HG03060 (cell line): Measurements from ENCODE around the gene COMP.

ENCODE experiments used
- ATAC-seq: cut with Tn5 transposase; IDR thresholded peaks from one replicate; pipeline ENCODE4 v1.9.1; 2021; ENCODE audit warnings: low read depth, moderate number of reproducible peaks; ENCODE audit not compliant: unreplicated experiment

The COMP gene

DNA sequence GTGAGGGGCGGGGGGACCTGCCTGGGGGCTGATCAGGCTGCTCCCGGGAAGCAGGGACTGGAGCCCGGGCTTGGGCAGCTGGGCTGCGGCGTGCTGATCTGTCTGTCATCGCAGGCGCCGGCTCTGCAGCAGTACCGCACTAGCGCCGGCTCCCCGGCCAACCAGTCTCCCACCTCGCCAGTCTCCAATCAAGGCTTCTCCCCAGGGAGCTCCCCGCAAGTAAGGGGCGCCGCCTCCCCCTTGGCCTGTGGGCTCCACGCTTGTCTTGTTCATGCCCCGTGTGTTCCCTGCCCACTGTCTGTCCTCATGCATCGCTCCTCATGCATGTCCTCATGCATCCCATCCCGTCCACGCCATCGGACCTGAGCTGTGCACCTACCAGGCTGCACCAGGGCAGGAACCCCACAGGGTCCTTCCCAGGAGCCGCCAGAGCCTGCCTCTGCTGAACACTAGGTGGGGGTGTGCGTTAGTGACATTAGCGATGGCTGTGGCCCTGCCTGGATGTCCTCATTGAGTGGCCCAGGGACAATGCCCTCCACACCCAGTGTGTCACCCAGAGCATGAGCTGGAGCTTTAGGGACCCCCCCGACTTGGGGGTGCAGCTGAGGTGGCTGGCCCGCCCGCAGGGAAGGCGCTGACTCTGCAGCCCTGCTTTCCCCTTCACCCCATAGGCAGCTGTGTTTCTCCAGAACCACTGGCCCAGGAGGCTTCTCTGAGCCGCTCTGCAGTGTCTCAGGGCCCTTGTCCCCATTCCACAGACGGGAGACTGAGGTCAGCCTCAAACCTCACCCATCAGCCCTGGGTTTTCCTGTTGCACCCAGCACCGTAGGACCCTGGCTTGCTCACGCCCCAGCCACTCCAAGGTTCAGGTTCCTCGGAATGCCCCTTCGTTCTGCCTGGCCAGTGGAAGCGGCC is 19.5 kb downstream of the COMP start:
- no peak for ATAC-seq

DNA sequence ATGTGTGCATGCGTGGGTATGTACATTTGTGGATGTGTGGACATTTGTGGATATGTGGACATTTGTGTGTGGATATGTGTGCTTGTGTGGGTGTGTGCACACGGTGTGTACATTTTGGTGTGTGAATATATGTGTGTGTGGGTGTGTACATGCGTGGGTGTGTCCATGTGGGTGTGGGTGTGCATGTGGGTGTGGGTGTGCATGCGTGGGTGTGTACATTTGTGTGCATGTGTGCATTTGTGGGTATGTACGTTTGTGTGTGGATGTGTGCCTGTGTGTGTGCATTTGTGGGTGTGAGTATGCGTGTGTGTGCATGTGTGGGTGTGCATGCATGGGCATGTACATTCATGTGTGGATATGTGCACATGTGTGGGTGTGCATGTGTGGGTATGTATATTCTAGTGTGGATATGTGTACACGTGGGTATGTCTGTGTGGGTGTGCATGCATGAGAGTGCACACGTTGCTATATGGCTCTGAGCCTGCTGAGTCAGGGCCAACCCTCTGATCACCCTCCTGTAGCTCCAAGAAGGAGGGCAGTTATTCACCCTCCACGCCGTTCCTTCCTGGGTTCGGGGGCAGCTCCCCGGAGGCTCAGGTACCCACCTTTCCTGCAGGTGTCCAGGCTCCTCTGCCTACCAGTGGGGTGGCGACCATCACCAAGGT is 20.3 kb downstream of the COMP start:
- no peak for ATAC-seq

DNA sequence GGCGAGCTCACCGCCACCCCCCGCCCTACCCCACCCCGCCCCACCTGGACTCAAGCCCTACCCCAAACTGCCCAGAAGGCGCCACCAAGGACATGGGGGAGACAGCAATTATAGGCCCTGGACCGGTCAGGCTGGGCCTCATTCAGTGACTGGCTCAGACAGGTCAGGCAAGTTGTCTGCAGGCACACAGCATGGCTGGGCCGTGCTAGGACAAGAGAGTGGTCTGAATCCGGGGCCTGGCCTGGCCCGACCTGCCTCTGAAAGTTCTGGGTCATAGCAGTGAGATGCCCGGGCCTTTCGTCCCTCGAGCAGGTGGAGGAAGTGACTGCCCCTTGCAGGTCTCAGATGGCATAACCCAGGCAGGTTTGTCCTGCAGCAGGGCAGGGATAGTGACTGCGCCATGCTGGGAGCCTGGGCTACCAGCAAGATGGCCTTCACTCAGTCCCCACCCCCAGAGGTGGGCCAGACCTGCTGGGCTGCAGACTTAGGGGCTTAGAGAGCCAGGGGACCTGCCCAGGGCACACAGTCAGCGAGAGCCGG is 21.0 kb downstream of the COMP start:
- no peak for ATAC-seq

DNA sequence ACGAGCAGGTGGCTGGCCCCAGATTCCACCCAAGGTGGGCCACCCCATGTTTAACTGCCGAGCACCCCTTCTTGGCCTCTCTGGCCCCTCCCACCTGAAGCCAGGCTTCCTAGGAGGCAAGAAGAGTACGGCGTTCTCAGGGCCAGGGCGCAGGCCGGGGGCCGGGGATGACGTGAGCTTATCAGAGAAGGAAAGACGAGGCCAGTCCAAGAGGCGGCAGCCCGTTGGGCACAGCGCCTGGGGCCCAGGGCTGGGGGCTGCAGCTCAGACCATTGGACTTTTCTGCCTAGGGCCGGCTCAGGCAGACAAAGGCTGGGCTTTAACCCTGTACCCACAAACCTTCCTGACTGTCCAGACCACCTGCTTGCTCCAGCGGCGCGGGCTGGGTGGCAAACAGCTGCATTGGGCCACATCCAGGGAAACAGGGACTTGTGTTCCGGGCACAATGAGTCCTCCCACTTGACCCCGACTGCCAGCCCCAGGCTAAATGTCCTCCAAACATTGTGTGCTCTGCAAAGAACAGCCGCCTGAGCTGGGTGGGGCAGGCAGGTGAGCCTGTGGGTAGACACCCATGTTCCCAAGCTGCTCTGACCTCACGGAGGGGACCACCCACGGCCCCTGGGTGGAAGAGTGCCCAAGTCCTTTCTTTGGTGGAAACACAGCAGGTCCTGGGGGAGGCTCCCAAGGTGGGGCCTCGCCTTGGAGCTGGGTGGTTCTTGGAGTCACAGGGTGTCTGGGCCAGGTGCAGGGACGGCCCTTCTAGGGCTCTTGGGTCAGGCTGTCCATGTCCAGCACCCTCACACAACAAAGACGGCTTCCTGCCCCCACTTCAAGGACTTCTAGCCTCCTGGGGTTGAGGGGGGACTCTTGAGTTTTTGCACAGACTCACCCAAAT is 21.9 kb downstream of the COMP start:
- ATAC-seq: no peak

DNA sequence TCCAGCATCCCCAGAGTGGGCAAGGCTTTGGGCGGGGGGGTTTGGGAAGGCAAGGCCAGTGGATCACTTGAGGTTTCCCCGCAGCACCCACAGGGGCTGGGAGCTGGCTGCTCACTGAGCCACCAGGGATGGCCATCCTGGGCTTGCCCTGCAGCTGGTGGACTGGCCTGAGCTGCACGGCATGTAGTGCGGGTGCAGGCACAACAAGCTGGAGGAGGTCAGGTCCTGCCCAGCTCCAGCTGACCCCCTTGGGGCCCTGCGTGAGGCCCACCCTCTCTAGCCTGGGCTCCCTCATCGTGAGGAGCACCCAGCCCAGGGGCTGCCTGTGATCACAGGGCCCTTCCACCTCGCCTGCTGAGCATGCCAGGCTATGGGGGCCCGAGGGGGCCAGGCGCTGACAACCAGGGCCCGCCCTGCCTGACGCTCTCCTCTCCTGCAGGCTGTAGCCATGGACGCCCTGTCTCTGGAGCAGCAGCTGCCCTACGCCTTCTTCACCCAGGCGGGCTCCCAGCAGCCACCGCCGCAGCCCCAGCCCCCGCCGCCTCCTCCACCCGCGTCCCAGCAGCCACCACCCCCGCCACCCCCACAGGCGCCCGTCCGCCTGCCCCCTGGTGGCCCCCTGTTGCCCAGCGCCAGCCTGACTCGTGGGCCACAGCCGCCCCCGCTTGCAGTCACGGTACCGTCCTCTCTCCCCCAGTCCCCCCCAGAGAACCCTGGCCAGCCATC is 22.9 kb downstream of the COMP start:
- ATAC-seq: no peak

DNA sequence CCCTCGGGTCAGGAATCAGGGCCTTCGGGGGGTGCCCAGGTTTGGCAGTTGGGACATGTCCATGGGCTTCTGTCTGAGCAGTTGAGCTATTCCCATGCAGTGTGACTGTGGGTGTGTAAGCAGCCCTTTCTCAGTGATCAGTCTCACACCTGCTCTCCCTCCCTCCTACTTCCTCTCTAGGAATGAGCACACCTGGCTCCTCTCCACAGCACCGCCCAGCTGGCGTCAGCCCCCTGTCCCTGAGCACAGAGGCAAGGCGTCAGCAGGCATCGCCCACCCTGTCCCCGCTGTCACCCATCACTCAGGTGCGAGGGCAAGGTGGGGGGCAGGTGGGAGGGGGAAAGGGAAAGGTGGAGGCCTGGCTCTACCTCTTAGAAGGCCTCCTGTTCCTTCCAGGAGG is 25.9 kb downstream of the COMP start:
- ATAC-seq: no peak

DNA sequence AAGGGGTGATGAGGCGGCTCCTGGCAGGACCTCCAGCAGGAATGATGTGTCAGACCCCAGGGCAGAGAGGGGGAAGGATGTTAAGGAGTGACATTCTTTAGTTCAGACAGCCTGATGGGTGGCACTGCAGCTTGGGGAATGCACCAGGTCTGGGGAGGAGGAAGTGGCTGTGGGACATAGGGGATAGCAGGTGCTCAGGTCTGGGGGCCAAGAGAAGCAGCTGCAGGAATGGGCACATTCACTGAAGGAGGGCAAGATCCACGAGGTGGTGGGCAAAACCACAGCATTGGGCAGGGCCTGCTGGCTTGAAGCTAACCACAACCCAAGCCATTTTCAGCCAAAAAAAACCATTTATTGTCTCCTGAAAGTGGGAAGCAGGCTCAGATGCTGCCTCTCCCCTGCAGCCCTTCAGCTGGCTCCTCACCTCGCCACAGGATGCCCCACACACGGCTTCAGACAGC is 26.5 kb downstream of the COMP start:
- no peak for ATAC-seq

DNA sequence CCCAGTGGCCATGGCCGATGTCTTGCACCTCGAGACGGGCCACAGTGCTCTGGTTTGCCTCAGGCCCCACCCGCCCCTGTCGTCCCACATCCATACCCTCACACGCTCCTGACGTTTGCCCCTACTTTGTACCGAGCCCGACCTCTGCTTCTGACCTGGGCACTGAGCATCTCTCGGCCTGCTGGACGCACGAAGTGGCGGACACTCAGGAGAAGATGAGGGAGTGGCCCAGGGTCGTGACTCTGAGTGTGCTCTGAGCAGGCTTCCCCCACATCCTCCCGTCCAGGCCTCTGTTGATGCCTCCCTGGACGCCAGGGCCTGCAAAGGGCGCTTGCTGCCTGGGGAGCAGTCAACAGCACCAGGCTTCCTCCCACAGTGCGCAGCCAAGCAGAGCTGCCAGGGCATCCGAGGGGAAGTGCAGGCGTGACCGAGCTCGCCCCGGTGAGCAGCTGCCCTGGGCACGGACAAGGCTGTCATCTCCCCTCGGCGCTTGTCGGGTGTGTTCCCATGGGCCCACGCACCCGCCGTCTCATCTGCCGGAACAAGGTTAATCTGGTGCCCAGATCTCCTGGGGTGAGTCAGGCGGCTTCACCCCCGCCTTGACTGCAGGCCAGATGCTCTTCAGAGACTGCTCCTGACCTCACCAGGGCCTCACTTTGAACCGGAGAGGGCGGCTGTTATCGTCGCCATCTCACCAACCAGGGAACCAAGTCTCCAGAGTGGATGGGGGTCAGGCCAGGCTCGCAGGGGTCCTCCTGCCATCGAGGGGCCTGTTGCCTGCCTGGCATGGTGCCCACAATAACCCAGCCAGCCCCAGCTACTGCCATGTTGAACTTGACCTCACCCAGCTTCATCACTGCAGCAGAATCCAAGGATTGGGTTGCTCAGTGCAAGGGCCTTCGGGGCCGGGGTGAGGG is 27.2 kb downstream of the COMP start:
- ATAC-seq: no peak

DNA sequence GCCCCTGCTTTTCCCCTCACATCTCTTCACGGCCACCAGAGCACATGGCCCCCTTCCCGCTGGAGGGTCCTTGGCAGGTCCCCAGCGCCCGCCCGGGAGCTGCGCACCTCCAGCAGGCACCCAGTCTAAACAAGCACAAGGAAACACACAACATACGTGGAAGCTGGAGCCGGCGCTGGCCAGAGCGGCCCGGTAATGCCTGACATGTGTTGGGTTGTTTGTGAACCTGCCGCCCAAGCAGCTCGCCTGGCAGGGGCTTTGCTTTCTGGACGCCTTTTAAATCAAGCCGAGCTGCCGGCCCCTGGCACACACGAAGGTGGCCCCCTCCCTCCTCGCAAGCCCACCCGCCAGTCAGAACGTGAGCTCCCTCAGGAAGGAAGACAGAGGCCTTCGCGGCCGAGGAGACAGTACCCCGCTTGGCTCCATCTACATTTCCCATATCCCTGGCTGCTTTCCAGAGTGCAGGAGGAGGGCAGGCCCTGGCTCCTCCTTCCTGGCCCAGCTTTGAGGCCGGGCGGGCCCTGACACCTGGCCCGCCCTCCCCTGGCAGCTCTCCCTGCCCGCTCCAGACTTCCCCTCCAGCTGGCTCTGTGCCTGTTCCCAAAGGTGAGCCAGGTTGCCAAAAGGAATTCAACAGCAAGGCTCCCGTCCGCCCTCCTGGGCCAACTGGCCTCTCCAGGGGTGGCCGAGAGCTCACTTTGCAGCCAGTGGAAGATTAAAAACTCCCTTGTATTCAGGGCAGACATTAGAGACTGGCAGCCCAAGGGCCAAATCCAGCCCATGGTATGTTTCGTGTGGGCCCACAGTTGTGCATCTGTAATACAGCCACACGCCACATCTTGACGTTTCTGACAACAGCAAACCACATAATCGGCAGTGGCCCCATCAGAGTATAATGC is 28.7 kb downstream of the COMP start:
- no peak for ATAC-seq

DNA sequence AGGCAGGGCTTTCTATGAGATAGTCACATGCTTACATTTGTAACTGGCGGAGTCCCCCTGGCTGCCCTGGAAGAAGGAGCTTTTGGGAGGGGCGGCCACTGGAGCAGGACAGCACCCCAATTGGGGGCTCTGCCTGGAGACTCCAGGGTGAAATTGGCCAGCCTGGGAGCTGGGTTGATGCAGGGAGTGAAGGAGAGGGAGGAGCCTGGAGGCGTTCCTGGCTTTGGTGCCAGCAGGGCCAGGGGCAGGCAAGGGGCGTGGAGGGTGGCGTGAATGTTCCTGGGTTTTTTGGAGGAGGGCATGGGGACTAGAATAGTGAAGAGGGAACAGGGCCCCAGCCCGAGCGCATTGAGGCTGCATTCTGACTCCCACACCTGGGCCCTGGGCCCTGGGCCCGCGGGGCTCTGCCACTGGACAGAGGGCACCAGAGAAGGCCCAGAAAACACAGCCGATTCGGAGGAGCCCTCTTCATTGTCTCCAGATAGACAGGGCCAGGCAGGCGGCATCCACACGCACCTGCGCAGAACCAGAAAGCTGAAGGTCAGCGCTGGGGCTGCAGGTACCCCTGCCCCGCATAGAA is 29.5 kb downstream of the COMP start:
- no peak for ATAC-seq

DNA sequence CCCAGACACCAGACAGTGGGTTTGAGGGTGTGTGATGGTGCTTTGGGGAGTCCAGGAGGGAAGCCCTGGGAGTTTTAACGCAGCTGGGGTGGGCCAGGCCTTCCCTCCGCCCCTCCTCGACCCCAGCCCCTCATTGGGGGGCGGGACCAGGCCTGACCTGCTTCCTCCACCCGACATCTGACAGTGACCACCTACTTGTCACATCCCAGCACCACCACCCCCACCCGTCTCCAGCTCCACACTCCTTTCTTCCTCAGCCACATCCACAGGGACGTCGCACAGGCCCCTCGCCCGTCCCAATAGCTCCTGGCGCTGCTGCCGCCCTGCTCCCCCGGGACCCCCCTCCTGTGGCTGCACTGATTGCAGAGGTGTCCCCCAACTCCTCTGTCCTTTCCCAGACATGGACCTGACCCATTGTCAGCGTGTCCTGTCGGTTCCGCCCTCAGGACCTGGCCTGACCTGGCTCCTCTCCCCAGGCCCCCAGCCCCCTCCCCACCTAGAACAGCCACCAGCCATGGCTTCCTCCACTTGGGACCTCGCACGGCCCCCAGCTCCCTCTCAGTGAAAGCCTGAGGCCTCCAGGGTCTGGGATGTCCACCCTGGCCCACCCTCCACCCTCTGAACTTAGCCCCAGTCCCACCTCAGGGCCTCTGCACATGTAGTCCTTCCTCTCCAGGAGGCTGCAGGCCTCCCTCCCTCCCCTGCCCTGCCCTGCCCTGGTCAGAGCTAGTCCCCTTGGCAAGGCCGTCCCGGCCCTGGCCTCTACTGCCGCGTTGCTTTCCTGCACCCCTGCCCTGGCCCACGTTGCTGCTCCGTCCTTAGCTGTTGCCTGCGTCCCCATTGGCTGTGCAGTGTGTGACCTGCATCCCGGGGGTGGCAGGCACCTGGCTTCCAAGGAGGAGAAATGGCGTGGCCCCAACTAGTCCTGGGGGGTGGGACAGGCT is 30.4 kb downstream of the COMP start:
- ATAC-seq: no peak

DNA sequence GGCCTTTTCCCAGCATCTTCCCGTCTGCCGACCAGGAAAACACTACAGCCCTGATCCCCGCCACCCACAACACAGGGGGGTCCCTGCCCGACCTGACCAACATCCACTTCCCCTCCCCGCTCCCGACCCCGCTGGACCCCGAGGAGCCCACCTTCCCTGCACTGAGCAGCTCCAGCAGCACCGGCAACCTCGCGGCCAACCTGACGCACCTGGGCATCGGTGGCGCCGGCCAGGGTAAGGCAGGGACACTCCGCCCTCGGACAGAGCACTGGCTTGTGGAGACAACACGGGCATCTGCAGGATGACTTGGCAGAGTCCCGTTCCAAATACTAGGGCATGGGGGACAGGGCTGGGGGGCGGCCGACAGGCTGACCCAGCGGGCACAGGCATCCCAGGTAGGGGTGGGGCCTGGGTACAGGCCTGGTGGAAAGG is 31.1 kb downstream of the COMP start:
- ATAC-seq: no peak

DNA sequence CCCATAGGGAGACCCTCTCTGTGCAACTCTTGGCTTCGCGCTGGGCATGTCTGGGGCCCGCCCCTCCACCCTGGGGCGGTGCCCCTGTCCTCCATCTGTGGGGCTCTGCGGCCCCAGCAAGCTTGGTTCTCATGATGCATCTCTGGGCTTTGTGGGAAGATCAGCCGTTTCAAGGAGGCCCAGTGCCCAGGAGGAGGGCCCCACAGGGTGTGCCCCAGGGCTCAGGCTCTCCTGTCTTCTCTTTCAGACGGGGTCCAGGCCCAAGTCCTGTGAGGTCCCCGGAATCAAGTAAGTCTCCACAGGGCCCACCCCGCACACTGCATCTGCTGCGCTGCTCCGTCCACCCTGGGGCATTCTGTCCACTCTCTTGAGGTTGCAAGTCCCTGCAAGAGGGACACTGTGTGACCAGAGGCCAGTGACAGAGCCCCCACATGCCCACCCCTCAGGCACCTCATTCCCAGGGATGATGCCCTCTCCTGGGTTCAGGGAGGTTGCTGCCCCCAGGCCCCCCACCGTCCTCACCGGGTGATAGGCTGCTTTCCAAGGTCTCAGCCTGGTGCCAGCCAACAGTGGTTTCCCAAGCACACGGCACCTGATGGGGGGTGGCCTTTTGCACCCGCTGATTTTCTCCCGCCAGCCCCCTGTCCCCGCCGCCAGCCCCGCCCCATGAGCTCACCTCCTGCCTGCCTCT is 31.7 kb downstream of the COMP start:
- ATAC-seq: no peak

DNA sequence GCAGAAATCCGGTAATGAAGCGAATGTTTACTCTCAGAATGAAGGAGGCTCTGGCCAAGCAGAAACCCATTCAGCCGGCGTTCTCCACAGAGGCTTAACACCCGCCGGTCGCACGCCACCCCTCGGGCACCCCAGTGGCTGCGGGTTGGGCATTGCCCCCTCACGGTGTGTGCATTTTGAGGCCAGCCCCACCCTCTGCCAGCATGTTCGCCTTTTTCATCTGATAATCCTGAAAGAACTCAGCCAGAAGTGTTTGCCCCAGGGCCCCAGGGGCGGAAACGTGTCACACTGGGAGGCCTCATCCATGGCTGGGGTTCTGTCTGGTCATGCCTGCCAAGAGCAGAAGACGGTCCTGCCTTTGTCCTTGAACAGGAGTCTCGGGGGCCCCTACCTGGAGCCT is 34.2 kb downstream of the COMP start:
- ATAC-seq: no peak

DNA sequence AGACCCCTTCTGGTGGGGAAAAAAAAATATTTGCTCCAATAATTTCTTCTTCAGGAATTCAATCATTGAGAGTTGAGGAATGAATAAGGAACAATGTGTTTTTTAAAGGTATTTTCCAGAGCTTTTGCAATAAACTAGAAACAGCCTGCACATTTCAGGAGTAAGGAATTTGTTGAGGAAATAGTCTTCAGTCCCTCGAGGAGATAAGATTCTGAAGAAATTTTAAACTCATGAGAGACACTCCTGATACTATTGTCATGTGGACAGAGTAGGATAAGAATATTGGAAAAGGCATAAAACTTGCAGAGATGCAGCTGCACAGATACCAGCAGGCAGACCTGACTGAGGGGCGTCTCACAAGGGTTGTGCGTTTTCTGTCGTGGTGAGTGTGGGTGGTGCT is 36.6 kb downstream of the COMP start:
- no peak for ATAC-seq

DNA sequence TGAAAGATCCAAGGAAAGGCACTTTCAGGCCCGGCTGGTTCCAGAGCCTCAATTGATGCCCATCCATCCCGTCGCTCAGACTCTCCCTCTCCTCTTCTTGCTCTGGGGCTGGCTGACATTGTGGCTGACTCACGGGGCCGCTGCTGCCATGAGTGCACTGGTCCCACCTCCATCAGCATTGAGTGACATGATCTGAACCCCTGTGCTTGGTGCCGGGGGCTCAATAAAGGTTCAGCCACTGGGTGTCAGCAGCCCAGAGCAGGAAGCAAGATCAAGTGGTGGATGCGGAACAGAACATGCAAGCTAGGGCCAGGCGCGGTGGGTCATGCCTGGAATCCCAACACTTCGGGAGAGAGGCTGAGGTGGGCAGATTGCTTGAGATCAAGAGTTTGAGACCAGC is 39.5 kb downstream of the COMP start:
- no peak for ATAC-seq
